ENCODE data around the gene OR6M1.

The OR6M1 gene

DNA sequence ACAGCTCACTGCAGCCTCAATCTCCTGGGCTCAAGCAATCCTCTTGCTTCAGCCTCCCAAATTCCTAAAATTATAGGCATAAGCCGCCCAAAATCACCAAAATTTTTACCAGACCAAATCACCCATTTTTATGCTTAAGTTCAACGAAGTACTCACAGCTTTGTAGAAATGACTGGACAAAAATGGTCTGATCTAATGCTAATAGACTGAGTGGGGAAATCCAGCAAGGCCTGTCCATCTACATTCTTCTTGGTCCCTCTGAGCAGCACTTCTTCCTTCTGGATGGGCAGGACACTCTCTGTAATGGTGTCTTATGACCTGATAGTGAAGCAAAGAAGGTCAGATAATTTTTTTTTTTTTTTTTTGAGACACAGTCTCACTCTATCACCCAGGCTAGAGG is 33.1 kb downstream of the OR6M1 start:
- no peaks in the 10 kb centered on the region for H4K20me1 ChIP-seq (ENCODE audit: insufficient read depth, low read length)
- H3K9ac ChIP-seq (ENCODE audit: low read length), result no peak overlapping the region
- H3K4me1 ChIP-seq (ENCODE audit: low read length), result no peaks in the 10 kb centered on the region
- H3K4me3 ChIP-seq (ENCODE audit: low read length), result no peak overlapping the region
- no peaks in the 10 kb centered on the region for H3K9me2 ChIP-seq (replicated peaks; ENCODE audit: insufficient read depth, low read length)
- no peak overlapping the region for H3K4me2 ChIP-seq (ENCODE audit: low read depth, low read length)
- no peaks in the 10 kb centered on the region for H3K9me3 ChIP-seq (replicated peaks; ENCODE audit: insufficient read depth, low read length)
- H3F3A ChIP-seq (ENCODE audit: insufficient read depth, low read length), result peaks cover 6% of the 10 kb centered on the region; the same call in 1 of the 2 replicates
- no peaks in the 10 kb centered on the region for H3K27me3 ChIP-seq (replicated peaks; ENCODE audit: insufficient read depth, low read length)
- no peaks in the 10 kb centered on the region for H3K36me3 ChIP-seq (replicated peaks; ENCODE audit: insufficient read depth, low read length)
- no peak for DNase-seq
- H3K79me2 ChIP-seq (ENCODE audit: low read length), result no peaks in the 10 kb centered on the region
- no peak for TF ChIP-seq EZH2phosphoT487 (IDR thresholded peaks at IDR 0.05; ENCODE audit: low read length)
- TF ChIP-seq, protein P1, sequence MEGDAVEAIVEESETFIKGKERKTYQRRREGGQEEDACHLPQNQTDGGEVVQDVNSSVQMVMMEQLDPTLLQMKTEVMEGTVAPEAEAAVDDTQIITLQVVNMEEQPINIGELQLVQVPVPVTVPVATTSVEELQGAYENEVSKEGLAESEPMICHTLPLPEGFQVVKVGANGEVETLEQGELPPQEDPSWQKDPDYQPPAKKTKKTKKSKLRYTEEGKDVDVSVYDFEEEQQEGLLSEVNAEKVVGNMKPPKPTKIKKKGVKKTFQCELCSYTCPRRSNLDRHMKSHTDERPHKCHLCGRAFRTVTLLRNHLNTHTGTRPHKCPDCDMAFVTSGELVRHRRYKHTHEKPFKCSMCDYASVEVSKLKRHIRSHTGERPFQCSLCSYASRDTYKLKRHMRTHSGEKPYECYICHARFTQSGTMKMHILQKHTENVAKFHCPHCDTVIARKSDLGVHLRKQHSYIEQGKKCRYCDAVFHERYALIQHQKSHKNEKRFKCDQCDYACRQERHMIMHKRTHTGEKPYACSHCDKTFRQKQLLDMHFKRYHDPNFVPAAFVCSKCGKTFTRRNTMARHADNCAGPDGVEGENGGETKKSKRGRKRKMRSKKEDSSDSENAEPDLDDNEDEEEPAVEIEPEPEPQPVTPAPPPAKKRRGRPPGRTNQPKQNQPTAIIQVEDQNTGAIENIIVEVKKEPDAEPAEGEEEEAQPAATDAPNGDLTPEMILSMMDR (IDR thresholded peaks at IDR 0.05; ENCODE audit: low read length), result no peak
- TF ChIP-seq EZH2 (optimal IDR thresholded peaks at IDR 0.05; ENCODE audit: low read depth, low read length), result no peak
- H2AFZ ChIP-seq (ENCODE audit: low read length), result no peak overlapping the region
- no peak overlapping the region for H3K27ac ChIP-seq (ENCODE audit: low read length)

- Histone ChIP-seq H3K36me3 (replicated peaks; ENCODE audit: insufficient read depth, low read length) (no peaks in the 10 kb centered on the region), H3F3A (ENCODE audit: insufficient read depth, low read length) (peaks cover 6% of the 10 kb centered on the region; the same call in 1 of the 2 replicates), H3K27ac (ENCODE audit: low read length) (no peak overlapping the region), H3K79me2 (ENCODE audit: low read length) (no peaks in the 10 kb centered on the region), H3K4me1 (ENCODE audit: low read length) (no peaks in the 10 kb centered on the region), H3K27me3 (replicated peaks; ENCODE audit: insufficient read depth, low read length) (no peaks in the 10 kb centered on the region), H3K9me3 (replicated peaks; ENCODE audit: insufficient read depth, low read length) (no peaks in the 10 kb centered on the region), H4K20me1 (ENCODE audit: insufficient read depth, low read length) (no peaks in the 10 kb centered on the region), H3K9ac (ENCODE audit: low read length) (no peak overlapping the region), H3K4me3 (ENCODE audit: low read length) (no peak overlapping the region), H3K9me2 (replicated peaks; ENCODE audit: insufficient read depth, low read length) (no peaks in the 10 kb centered on the region), H2AFZ (ENCODE audit: low read length) (no peak overlapping the region), H3K4me2 (ENCODE audit: low read depth, low read length) (no peak overlapping the region)
- DNase-seq, result no peak
- no peak for TF ChIP-seq EZH2 (optimal IDR thresholded peaks at IDR 0.05; ENCODE audit: low read depth, low read length)
- TF ChIP-seq, protein P1 (IDR thresholded peaks at IDR 0.05; ENCODE audit: low read length), result no peak
- no peak for TF ChIP-seq EZH2phosphoT487 (IDR thresholded peaks at IDR 0.05; ENCODE audit: low read length)
These were observed 34.5 kb downstream of the OR6M1 start for GRCh38 chr11:123771664-123772063.

GRCh38 chr11:123770712-123771111 is 35.4 kb downstream of the OR6M1 start:
- Histone ChIP-seq H3K9me2 (replicated peaks; ENCODE audit: insufficient read depth, low read length) (no peaks in the 10 kb centered on the region), H3K4me1 (ENCODE audit: low read length) (no peaks in the 10 kb centered on the region), H3K27me3 (replicated peaks; ENCODE audit: insufficient read depth, low read length) (no peaks in the 10 kb centered on the region), H3K9ac (ENCODE audit: low read length) (no peak overlapping the region), H3K79me2 (ENCODE audit: low read length) (no peaks in the 10 kb centered on the region), H3K4me3 (ENCODE audit: low read length) (no peak overlapping the region), H3K9me3 (replicated peaks; ENCODE audit: insufficient read depth, low read length) (no peaks in the 10 kb centered on the region), H3K27ac (ENCODE audit: low read length) (no peak overlapping the region), H4K20me1 (ENCODE audit: insufficient read depth, low read length) (no peaks in the 10 kb centered on the region), H3K4me2 (ENCODE audit: low read depth, low read length) (no peak overlapping the region), H3K36me3 (replicated peaks; ENCODE audit: insufficient read depth, low read length) (no peaks in the 10 kb centered on the region), H2AFZ (ENCODE audit: low read length) (no peak overlapping the region), H3F3A (ENCODE audit: insufficient read depth, low read length) (peaks cover 6% of the 10 kb centered on the region; the same call in 1 of the 2 replicates)
- DNase-seq, result no peak
- TF ChIP-seq EZH2 (optimal IDR thresholded peaks at IDR 0.05; ENCODE audit: low read depth, low read length) (no peak), EZH2phosphoT487 (IDR thresholded peaks at IDR 0.05; ENCODE audit: low read length) (no peak)
- TF ChIP-seq, protein P1 (IDR thresholded peaks at IDR 0.05; ENCODE audit: low read length), result no peak

Data from MM.1S (cell line).